H1 (cell line): Measurements from ENCODE around the gene CYP2S1. TPM values are rescaled to one million over a fixed set of nuclear protein-coding genes. Genes with fewer than 3 reads are reported as not detected.

Experiments
- CTCF ChIA-PET: fragments of 300-600 bp; sonication (Branson Sonifier 250); formaldehyde crosslinking; loops from one replicate; lab custom pipeline; 2021; ENCODE audit not compliant: partially characterized antibody; lab: Charles Lee
- POLR2A ChIA-PET: fragments of 300-600 bp; sonication (Branson Sonifier 250); formaldehyde crosslinking; loops from one replicate; lab custom pipeline; 2021; ENCODE audit warnings: inconsistent platforms; ENCODE audit not compliant: partially characterized antibody; lab: Charles Lee
- DNase-seq, 2 experiments: peaks; one replicate each; pipeline versions ENCODE4 v3.0.0 to v3.0.0-alpha.2; 2010 to 2022; ENCODE audit warnings: low spot score in 2 of 2, low read depth in 1 of 2, mixed read lengths in 1 of 2
- FAIRE-seq: peaks from 2 replicates; lab custom pipeline; 2011; peaks lifted over from hg19 to GRCh38; lab: Jason Lieb, UNC
- H2AFZ ChIP-seq: 2 replicates; pipeline ENCODE4 v1.8.1; 2012; ENCODE audit warnings: low read length, inconsistent platforms
- H2AK5ac ChIP-seq: 2 replicates; pipeline ENCODE4 v1.6.1; 2013; ENCODE audit warnings: low read depth, low read length
- H2BK120ac ChIP-seq: replicated peaks from 2 replicates; pipeline ENCODE3; 2013; ENCODE audit warnings: low read depth, low read length, inconsistent platforms
- H2BK12ac ChIP-seq: 2 replicates; pipeline ENCODE4 v1.6.1; 2013; ENCODE audit warnings: low read depth, low read length
- H2BK15ac ChIP-seq: 2 replicates; pipeline ENCODE4 v1.6.1; 2013; ENCODE audit warnings: low read length
- H2BK20ac ChIP-seq: 2 replicates; pipeline ENCODE4 v1.6.1; 2013; ENCODE audit warnings: low read length
- H2BK5ac ChIP-seq: 2 replicates; pipeline ENCODE4 v1.6.1; 2013; ENCODE audit warnings: low read depth, low read length
- H3K14ac ChIP-seq: 2 replicates; pipeline ENCODE4 v1.6.1; 2013; ENCODE audit warnings: inconsistent platforms; ENCODE audit not compliant: insufficient read length
- H3K18ac ChIP-seq: 2 replicates; pipeline ENCODE4 v1.6.1; 2013; ENCODE audit warnings: low read length; ENCODE audit errors: extremely low read depth
- H3K23ac ChIP-seq: 2 replicates; pipeline ENCODE4 v1.6.1; 2013; ENCODE audit warnings: inconsistent platforms; ENCODE audit not compliant: insufficient read length
- H3K23me2 ChIP-seq: 2 replicates; pipeline ENCODE4 v1.6.1; 2013; ENCODE audit warnings: low read depth, low read length
- H3K27ac ChIP-seq: 2 replicates; pipeline ENCODE4 v1.6.1; 2011; ENCODE audit warnings: low read depth, low read length, inconsistent platforms
- H3K27me3 ChIP-seq, 4 experiments: replicated peaks in 1 of 4; 1 replicate in 1 of 4; 2 replicates in 3 of 4; pipeline versions ENCODE4 v1.6.1 to v1.8.1; 2011 to 2013; ENCODE audit warnings: low read length in 3 of 4, mild to moderate bottlenecking in 3 of 4, inconsistent platforms in 2 of 4, mixed read lengths in 2 of 4, moderate library complexity in 1 of 4; ENCODE audit not compliant: control insufficient read depth in 3 of 4, insufficient read depth in 3 of 4; ENCODE audit errors: extremely low read depth in 1 of 4
- H3K36me3 ChIP-seq, 4 experiments: 2 replicates each; pipeline versions ENCODE4 v1.6.1 to v1.8.1; 2011 to 2013; ENCODE audit warnings: mild to moderate bottlenecking in 4 of 4, low read length in 3 of 4, moderate library complexity in 2 of 4, control low read depth in 1 of 4, inconsistent platforms in 1 of 4; ENCODE audit not compliant: insufficient read depth in 4 of 4, control insufficient read depth in 2 of 4
- H3K4ac ChIP-seq: replicated peaks from 2 replicates; pipeline ENCODE3; 2013; ENCODE audit warnings: low read length, low read depth, mixed read lengths, inconsistent platforms; ENCODE audit not compliant: insufficient read length
- H3K4me1 ChIP-seq, 4 experiments: replicated peaks in 1 of 4; 1 replicate in 1 of 4; 2 replicates in 3 of 4; pipeline versions ENCODE4 v1.6.1 to v1.8.1; 2011 to 2013; ENCODE audit warnings: low read length in 3 of 4, inconsistent platforms in 2 of 4, mixed read lengths in 1 of 4; ENCODE audit not compliant: insufficient read depth in 4 of 4, control insufficient read depth in 3 of 4
- H3K4me2 ChIP-seq, 2 experiments: 2 replicates each; pipeline versions ENCODE4 v1.6.1 to v1.8.1; 2011 to 2013; ENCODE audit warnings: low read depth in 2 of 2, low read length in 2 of 2, control low read depth in 1 of 2, inconsistent platforms in 1 of 2, mild to moderate bottlenecking in 1 of 2; ENCODE audit not compliant: insufficient read depth in 1 of 2
- H3K4me3 ChIP-seq, 4 experiments: fragments of 200-600, 300-600 bp in 1 of 4; sonication (generic), shearing (Covaris generic), sonication (Bioruptor Twin) in 1 of 4; 2 replicates each; pipeline versions ENCODE4 v1.5.1 to v1.8.1; 2011 to 2016; ENCODE audit warnings: low read length in 4 of 4, low read depth in 3 of 4, control low read depth in 2 of 4, inconsistent platforms in 2 of 4, mild to moderate bottlenecking in 2 of 4, mixed read lengths in 1 of 4, moderate library complexity in 1 of 4; ENCODE audit not compliant: insufficient read depth in 2 of 4; ENCODE audit errors: extremely low read depth in 1 of 4
- H3K56ac ChIP-seq: replicated peaks from 2 replicates; pipeline ENCODE3; 2013; ENCODE audit warnings: low read depth, mild to moderate bottlenecking, mixed read lengths, low read length, inconsistent platforms; ENCODE audit not compliant: insufficient read length
- H3K79me1 ChIP-seq: 2 replicates; pipeline ENCODE4 v1.6.1; 2013; ENCODE audit warnings: low read depth, low read length, control low read depth
- H3K79me2 ChIP-seq, 2 experiments: 2 replicates each; pipeline versions ENCODE4 v1.6.1 to v1.8.1; 2012 to 2013; ENCODE audit warnings: low read length in 2 of 2, mild to moderate bottlenecking in 2 of 2, inconsistent platforms in 1 of 2; ENCODE audit not compliant: insufficient read depth in 2 of 2, control insufficient read depth in 1 of 2
- H3K9ac ChIP-seq, 4 experiments: replicated peaks in 1 of 4; 1 replicate in 1 of 4; 2 replicates in 3 of 4; pipeline versions ENCODE4 v1.6.1 to v1.8.1; 2011 to 2013; ENCODE audit warnings: low read depth in 3 of 4, low read length in 3 of 4, control low read depth in 2 of 4, mild to moderate bottlenecking in 2 of 4, moderate library complexity in 2 of 4, inconsistent platforms in 1 of 4; ENCODE audit errors: extremely low read depth in 1 of 4
- H3K9me3 ChIP-seq, 2 experiments: 2 replicates each; pipeline versions ENCODE4 v1.6.1 to v1.8.1; 2012 to 2013; ENCODE audit warnings: mild to moderate bottlenecking in 2 of 2, moderate library complexity in 2 of 2, control low read depth in 1 of 2, inconsistent platforms in 1 of 2, low read depth in 1 of 2, low read length in 1 of 2, mixed read lengths in 1 of 2; ENCODE audit not compliant: insufficient read depth in 2 of 2
- H4K20me1 ChIP-seq, 2 experiments: replicated peaks in 1 of 2; 2 replicates each; pipeline versions ENCODE3 to v1.8.1; 2011 to 2013; ENCODE audit warnings: inconsistent platforms in 2 of 2, low read length in 2 of 2, mild to moderate bottlenecking in 1 of 2; ENCODE audit not compliant: insufficient read depth in 2 of 2, control insufficient read depth in 1 of 2
- H4K5ac ChIP-seq: 2 replicates; pipeline ENCODE4 v1.6.1; 2013; ENCODE audit warnings: low read length, low read depth, mixed read lengths, inconsistent platforms; ENCODE audit not compliant: insufficient read length
- H4K8ac ChIP-seq: 2 replicates; pipeline ENCODE4 v1.8.0; 2013; ENCODE audit warnings: mild to moderate bottlenecking, moderate library complexity, low read length, inconsistent platforms; ENCODE audit not compliant: insufficient read depth; ENCODE audit errors: extremely low read depth
- H4K91ac ChIP-seq: replicated peaks from 2 replicates; pipeline ENCODE3; 2013; ENCODE audit warnings: low read length, mixed read lengths, inconsistent platforms; ENCODE audit not compliant: insufficient read length
- CBX8 ChIP-seq: fragments of 300-800, 300-1000 bp; sonication (generic); IDR thresholded peaks from 2 replicates; pipeline ENCODE4 v1.7.1; 2016; ENCODE audit warnings: low read depth, low read length, borderline replicate concordance
- HDAC2 ChIP-seq, 2 experiments: fragments of 300-600 bp in 1 of 2; sonication (generic) in 1 of 2; IDR thresholded peaks; 2 replicates each; pipeline ENCODE4 v1.6.1; 2011 to 2012; ENCODE audit warnings: low read depth in 2 of 2, low read length in 2 of 2, mild to moderate bottlenecking in 2 of 2, moderate library complexity in 2 of 2, borderline replicate concordance in 1 of 2, inconsistent platforms in 1 of 2
- HDAC6 ChIP-seq: IDR thresholded peaks from one replicate; pipeline ENCODE4 v1.7.1; 2012; ENCODE audit warnings: low read depth, mild to moderate bottlenecking, inconsistent platforms, low read length, moderate library complexity
- KDM5A ChIP-seq: fragments of 200-600 bp; IDR thresholded peaks from 2 replicates; pipeline ENCODE4 v1.7.1; 2012; ENCODE audit warnings: mild to moderate bottlenecking, low read length, inconsistent platforms, mixed read lengths
- NANOG ChIP-seq: IDR thresholded peaks from 2 replicates; pipeline ENCODE4 v1.6.1; 2011; ENCODE audit warnings: low read length, low read depth, mild to moderate bottlenecking, inconsistent platforms; ENCODE audit not compliant: insufficient read depth, poor library complexity, severe bottlenecking
- SRF ChIP-seq: IDR thresholded peaks from 2 replicates; pipeline ENCODE4 v1.6.1; 2011; ENCODE audit warnings: mild to moderate bottlenecking, low read depth, low read length, moderate library complexity
- TCF12 ChIP-seq: IDR thresholded peaks from 2 replicates; pipeline ENCODE4 v1.6.1; 2011; ENCODE audit warnings: low read depth, mild to moderate bottlenecking, low read length
- YY1 ChIP-seq: IDR thresholded peaks from 2 replicates; pipeline ENCODE4 v1.6.1; 2011; ENCODE audit warnings: low read depth, mild to moderate bottlenecking, low read length
- WGBS, 2 experiments: shearing (Covaris generic) in 1 of 2; methylation state at CpG; one replicate each; pipeline versions ENCODE4 v1.1.6 to v1.1.7; 2013 to 2015; ENCODE audit warnings: low lambda C conversion rate in 2 of 2, mixed read lengths in 2 of 2, inconsistent platforms in 1 of 2, low coverage in 1 of 2, missing lambda C conversion rate in 1 of 2; ENCODE audit not compliant: insufficient replicate concordance in 2 of 2, insufficient coverage in 1 of 2, insufficient read length in 1 of 2; ENCODE audit errors: extremely low coverage in 1 of 2, missing lambda C conversion rate in 1 of 2; 5-methylcytosine and 5-hydroxymethylcytosine counted together
- polyA plus RNA-seq, 7 experiments: library from polyadenylated mRNA; depleted of rRNA in 3 of 7; stranded (reverse) in 5 of 7; unstranded in 2 of 7; fragments of >200 nt in 5 of 7; fragments of 200-250 nt in 2 of 7; gene quantifications; 1 replicate in 5 of 7; 2 replicates in 1 of 7; 4 replicates in 1 of 7; pipeline versions ENCODE4 v1.2.1 to v1.2.3, GENCODE V29; 2011 to 2013; ENCODE audit warnings: missing spikeins in 2 of 7, mixed read lengths in 2 of 7
- total RNA-seq: library from RNA; stranded (reverse); fragmentation: NEBNext Ultra II Directional; extraction: Animal tissue kit (Norgen Biotek cat#: 25700); gene quantifications from 2 replicates; pipeline ENCODE4 v1.2.1, GENCODE V29; 2021

The CYP2S1 gene
- total and polyA plus RNA-seq, 2 of the 8 experiments (the other 6 are each of a cell fraction or from before 2014, with no cell fraction given): 97.9 to 245 TPM

GRCh38 chr19:41174297-41174928 is 18.6 kb upstream of the CYP2S1 start:
- Histone ChIP-seq H2BK12ac (peak overlapping the region; percentile 94; the same call in 1 of the 2 replicates), H3K27ac (no peak overlapping the region), H2BK20ac (no peak overlapping the region), H3K4me3 (no peak overlapping the region), H3K4me1 (peaks cover 0 to 14% (median 5%) of the 10 kb centered on the region in 4 experiments; a peak in 6 of 7 replicates), H3K14ac (no peak overlapping the region), H3K9ac (no peak overlapping the region), H3K79me1 (no peaks in the 10 kb centered on the region), H2BK5ac (no peak overlapping the region; the same call in 1 of the 2 replicates), H3K4ac (no peak overlapping the region), H4K20me1 (no peaks in the 10 kb centered on the region), H2BK120ac (no peak overlapping the region), H3K36me3 (no peaks in the 10 kb centered on the region), H3K9me3 (no peaks in the 10 kb centered on the region), H2AFZ (no peak overlapping the region), H3K18ac (no peak overlapping the region), H3K23ac (no peak overlapping the region), H3K79me2 (peaks cover 0 to 4% of the 10 kb centered on the region in 2 experiments; a peak in 1 of 4 replicates), H3K27me3 (no peaks in the 10 kb centered on the region), H4K91ac (no peak overlapping the region), H3K23me2 (peaks cover 5% of the 10 kb centered on the region), H3K56ac (no peak overlapping the region), H4K8ac (no peak overlapping the region), H4K5ac (no peak overlapping the region), H2AK5ac (no peak overlapping the region), H2BK15ac (peak overlapping the region; percentile 97; the same call in 1 of the 2 replicates), H3K4me2 (no peak overlapping the region)
- FAIRE-seq: no peak
- no peak for TF ChIP-seq CBX8
- no peak for TF ChIP-seq NANOG
- TF ChIP-seq KDM5A: no peak
- no peak for TF ChIP-seq HDAC2 (IDR thresholded peaks at IDR 0.05; ENCODE audit: borderline replicate concordance in 1 of 2, low read depth in 2 of 2, low read length in 2 of 2)
- TF ChIP-seq TCF12: no peak
- no peak for TF ChIP-seq YY1
- TF ChIP-seq SRF: no peak
- TF ChIP-seq HDAC6: no peak
- WGBS, 2 experiments: 91% methylated on average over 12 of the region's 15 CpGs; no CpG with 5 or more reads in 1 of the 2 experiments
- no peak for DNase-seq
- POLR2A ChIA-PET: interaction anchor here (0.6 to 2.8 kb wide), 5 partner anchors 10 to 91 kb away, joined by 3 to 15 read pairs (median 7); partner anchors contain the start of genes CYP2S1 and HNRNPUL1
- CTCF ChIA-PET: interaction anchor here (0.6 to 0.9 kb wide), 3 partner anchors 26 to 312 kb away, joined by 3 to 5 read pairs (median 4); no protein-coding TSS in a partner anchor
